BJ (cell line): ENCODE measurements around the gene MDH2. TPM values are rescaled to one million over a fixed set of nuclear protein-coding genes. Genes with fewer than 3 reads are reported as not detected.
"Not testable (repeated sequence)": the region's sequence is repeated elsewhere in the genome, so short reads cannot be mapped to it uniquely, and the experiment has no call there.

Experiments used
- CTCF ChIA-PET: fragments of 350-600 bp; formaldehyde crosslinking; extraction: SDS; loops from one replicate; lab custom pipeline; 2021; ENCODE audit warnings: antibody characterized with exemption, inconsistent platforms; lab: Yijun Ruan, JAX
- POLR2A ChIA-PET: fragments of 300-600 bp; sonication (Branson Sonifier 250); formaldehyde crosslinking; extraction: SDS; loops from one replicate; lab custom pipeline; 2021; ENCODE audit warnings: antibody characterized with exemption; lab: Charles Lee
- DNase-seq: peaks from one replicate; pipeline ENCODE4 v3.0.0-alpha.2; 2011; ENCODE audit warnings: low read depth
- H3K27me3 ChIP-seq: 2 replicates; pipeline ENCODE4 v1.6.0; 2011; ENCODE audit warnings: low read length; ENCODE audit not compliant: control insufficient read depth, insufficient read depth
- H3K36me3 ChIP-seq: 2 replicates; pipeline ENCODE4 v1.5.1; 2011; ENCODE audit warnings: low read length; ENCODE audit not compliant: control insufficient read depth, insufficient read depth
- H3K4me3 ChIP-seq: 2 replicates; pipeline ENCODE4 v1.5.1; 2011; ENCODE audit warnings: low read depth, mild to moderate bottlenecking, control low read depth, low read length
- CTCF ChIP-seq: IDR thresholded peaks from 2 replicates; pipeline ENCODE4 v1.5.1; 2011; ENCODE audit warnings: low read depth, mild to moderate bottlenecking, control low read depth, inconsistent platforms, low read length, moderate library complexity; ENCODE audit not compliant: insufficient read depth
- polyA plus RNA-seq: library from polyadenylated mRNA; depleted of rRNA; stranded (reverse); fragments of >200 nt; gene quantifications from 2 replicates; pipeline ENCODE4 v1.2.3, GENCODE V29; 2011

The MDH2 gene
- polyA plus RNA-seq, 1 experiment, result 166 TPM

- no peaks in the 10 kb centered on the region for H3K36me3 ChIP-seq
- ChIA-PET CTCF (no interaction called here), POLR2A (no interaction called here)
- DNase-seq, result no peak
- no peak overlapping the region for H3K4me3 ChIP-seq
- no peak for TF ChIP-seq CTCF
- H3K27me3 ChIP-seq, result no peaks in the 10 kb centered on the region
Observed at GRCh38 chr7:76077435-76077834, 29.5 kb downstream of the MDH2 start.

GRCh38 chr7:76080204-76080603 lies 32.3 kb downstream of the MDH2 start:
- Histone ChIP-seq H3K4me3 (no peak overlapping the region), H3K27me3 (no peaks in the 10 kb centered on the region), H3K36me3 (no peaks in the 10 kb centered on the region)
- no peak for TF ChIP-seq CTCF
- POLR2A ChIA-PET, result no interaction called here
- CTCF ChIA-PET, result no interaction called here
- DNase-seq, result no peak

GRCh38 chr7:76084115-76084514 lies 36.2 kb downstream of the MDH2 start:
- H3K4me3 ChIP-seq, POLR2A ChIA-PET, CTCF ChIA-PET, DNase-seq, H3K36me3 ChIP-seq, H3K27me3 ChIP-seq: not testable (repeated sequence)

GRCh38 chr7:76086070-76086469 lies 38.2 kb downstream of the MDH2 start:
- no peak for DNase-seq
- Histone ChIP-seq H3K4me3 (no peak overlapping the region), H3K27me3 (no peaks in the 10 kb centered on the region), H3K36me3 (no peaks in the 10 kb centered on the region)
- no peak for TF ChIP-seq CTCF
- ChIA-PET CTCF (no interaction called here), POLR2A (no interaction called here)

- POLR2A ChIA-PET, H3K27me3 ChIP-seq, H3K4me3 ChIP-seq, CTCF ChIA-PET, H3K36me3 ChIP-seq: not testable (repeated sequence)
- peak; percentile 30 for DNase-seq
Observed at GRCh38 chr7:76087362-76087791, 39.5 kb downstream of the MDH2 start.

GRCh38 chr7:76089865-76090475 lies 42.1 kb downstream of the MDH2 start:
- Histone ChIP-seq H3K4me3 (no peak overlapping the region), H3K27me3 (peaks cover 5% of the 10 kb centered on the region; the same call in 1 of the 2 replicates), H3K36me3 (no peaks in the 10 kb centered on the region)
- ChIA-PET POLR2A (no interaction called here), CTCF (no interaction called here)
- DNase-seq, result no peak
- TF ChIP-seq CTCF, result no peak
